GM03348 (cell line): ENCODE measurements around the gene GREB1.

Experiments
- DNase-seq: peaks from one replicate; pipeline ENCODE4 v3.0.0; 2012; ENCODE audit warnings: low spot score

GREB1 gene

DNA sequence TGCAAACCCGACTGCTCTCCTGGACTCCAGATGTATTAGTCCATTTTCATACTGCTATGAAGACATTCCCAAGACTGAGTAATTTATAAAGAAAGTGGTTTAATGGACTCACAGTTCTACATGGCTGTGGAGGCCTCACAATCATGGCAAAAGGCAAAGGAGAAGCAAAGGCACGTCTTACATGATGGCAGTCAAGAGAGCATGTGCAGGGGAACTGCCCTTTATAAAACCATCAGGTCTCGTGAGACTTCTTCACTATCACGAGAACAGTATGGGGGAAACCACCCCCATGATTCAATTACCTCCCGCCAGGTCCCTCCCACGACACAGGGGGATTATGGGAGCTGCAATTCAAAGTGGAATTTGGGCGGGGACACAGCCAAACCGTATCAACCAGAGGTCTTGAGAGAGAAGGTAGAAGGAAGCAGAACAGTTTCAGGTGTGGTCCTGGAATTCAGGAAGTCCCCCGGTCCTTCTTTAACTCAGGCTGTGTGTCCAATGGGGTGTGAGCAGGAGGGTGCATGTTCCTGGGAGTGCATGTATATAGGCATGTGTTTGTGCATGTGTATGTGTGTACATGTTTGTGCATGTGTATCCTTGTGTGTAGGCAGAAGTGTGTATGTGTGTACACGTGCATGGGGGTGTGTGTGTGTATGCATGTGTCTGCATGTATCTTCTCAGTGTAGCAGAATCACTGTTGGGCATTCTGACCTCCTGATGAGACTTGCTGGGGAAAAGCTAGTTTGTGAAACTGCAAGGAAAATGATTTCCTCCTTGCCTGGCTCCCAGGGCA is 46.2 kb downstream of the GREB1 start:
- DNase-seq, result no peak

DNA sequence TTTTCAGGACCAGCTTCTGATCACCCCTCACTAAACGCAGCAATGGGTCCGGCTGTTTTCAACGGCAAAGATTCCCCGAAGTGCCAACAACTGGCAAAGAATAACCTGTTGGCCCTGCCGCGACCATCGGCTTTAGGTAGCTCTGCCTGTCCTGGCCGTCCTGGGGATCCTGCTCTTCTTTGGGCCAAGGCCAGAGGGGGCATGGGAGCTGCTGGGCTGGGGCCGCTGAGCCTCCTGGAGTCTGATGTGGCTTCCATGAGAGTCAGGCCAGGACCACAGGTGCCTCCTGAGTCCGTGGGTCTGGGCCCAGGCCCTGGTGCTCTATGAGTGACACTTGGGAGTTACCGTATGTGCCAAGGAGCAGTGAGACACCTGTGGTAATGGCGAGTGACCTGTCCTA is 46.9 kb downstream of the GREB1 start:
- DNase-seq, result no peak

DNA sequence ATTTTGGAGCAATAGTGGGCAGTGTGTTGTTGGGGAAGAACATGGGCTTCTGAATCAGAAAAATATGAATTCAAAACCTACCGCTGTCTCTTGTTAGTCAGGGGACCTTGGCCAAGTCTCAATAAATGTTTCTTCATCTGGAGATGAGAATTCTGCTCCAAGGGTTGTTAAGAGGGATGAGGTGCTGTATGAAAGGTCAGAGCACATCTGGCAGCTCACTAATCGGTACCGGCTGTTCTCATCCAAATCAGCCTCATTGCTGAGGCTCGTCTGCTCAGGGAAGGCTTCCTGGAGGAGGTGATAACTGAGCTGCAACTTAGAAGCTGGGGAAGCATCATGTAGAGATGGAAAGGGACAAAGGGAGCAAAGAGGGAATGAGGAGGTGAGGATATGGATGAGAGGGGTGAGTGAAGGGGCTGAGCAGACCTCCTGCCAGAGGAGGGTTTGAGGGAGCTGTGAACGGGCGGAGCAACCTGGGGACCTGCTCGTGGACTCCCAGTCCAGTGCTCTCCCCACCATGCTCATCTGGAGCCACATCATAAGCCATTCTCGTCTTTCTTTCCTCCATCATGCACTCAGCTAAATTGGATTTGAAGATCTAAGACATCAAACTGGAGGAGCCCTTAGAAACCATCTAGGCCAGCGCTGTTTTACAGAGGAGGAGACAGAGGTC is 47.4 kb downstream of the GREB1 start:
- DNase-seq, result no peak

DNA sequence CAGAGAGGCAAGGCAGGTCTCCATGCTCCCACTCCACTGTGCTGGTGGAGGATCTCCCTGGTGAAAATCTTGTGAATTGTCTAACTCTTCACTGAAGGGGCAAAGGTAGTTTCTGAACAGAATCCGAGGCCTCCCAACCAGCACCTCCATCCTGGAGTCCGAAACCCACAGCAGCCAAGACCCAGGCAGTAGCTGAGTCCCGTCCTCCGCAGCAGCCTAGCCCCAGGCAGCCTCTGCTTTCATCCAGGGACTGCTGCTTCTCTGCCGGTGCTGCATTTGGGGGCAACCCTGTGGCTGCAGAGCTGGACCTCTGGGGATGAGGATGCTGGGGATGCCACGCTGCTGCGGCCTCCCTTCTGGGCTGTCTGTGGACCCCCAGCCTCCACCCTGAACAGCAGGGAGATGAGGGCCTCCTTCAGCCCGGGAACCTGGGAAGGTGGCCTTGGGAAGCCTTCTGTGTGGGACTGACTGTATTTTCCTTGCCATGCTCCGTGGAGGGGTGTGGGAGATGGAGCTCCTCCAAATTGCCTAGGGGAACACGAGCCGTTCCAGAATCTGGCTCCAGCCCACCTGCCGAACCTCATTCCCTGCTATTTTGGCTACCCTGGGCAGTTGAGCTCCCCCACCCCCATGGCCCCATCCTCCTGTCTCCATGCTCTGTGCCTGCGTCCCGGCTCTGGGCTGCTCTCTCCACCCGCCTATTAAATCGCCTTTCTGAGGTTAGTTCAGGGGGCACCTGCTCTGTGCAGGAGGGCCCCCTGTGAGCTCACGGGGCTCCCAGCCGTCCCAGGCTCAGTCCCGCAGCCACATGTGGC is 48.2 kb downstream of the GREB1 start:
- no peak for DNase-seq

DNA sequence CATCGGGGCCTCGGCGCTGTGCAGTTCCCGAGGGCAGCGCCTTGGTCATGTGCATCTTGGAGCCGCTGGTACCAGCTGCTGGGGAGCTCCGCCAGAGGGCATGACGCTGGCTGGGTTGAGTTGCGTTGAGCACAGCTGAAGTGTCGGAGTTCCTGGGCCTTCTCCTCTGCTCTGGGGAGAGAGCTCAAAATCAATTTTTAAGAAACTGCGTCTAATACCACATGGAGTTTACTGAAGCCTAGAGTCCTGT is 48.7 kb downstream of the GREB1 start:
- DNase-seq, result no peak

DNA sequence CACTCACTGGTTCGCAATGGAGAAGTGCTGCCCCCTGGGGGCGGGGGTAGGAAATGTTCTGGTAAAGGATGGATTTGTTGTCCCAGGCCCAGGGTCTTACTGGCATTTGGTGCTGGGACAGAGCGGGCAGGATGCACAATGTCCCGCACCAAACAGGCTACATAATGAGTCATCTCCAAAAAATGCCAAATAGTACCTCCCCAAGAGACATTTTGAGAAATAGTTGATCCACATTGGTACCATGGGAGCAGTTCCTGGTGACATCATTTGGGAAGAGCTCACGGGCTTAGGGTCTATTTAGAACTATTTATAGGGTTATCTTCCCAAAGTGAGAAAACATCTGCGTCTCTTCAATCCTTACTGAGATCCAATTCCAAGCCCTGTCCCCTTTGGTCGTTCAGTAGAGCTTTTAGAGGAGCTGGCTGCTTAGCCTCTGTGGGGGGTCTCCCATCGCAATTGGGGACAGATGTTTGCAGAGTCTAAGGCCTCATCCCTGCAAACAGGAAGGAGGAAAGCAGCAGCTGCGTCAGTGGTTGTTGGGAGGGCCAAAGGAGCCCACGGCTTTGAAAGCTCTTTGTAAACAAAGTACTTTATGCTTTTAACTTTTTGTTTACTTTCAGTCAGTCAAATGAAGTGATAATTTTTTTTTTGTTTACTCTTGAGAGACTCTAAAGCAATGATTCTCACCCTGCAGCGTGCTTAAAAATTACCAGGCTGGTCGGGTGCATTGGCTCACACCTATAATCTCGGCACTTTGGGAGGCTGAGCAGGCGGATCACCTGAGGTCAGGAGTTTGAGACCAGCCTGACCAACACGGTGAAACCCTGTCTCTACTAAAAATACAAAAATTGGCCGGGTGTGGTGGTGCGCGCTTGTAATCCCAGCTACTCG is 49.3 kb downstream of the GREB1 start:
- peak; percentile 69 for DNase-seq

DNA sequence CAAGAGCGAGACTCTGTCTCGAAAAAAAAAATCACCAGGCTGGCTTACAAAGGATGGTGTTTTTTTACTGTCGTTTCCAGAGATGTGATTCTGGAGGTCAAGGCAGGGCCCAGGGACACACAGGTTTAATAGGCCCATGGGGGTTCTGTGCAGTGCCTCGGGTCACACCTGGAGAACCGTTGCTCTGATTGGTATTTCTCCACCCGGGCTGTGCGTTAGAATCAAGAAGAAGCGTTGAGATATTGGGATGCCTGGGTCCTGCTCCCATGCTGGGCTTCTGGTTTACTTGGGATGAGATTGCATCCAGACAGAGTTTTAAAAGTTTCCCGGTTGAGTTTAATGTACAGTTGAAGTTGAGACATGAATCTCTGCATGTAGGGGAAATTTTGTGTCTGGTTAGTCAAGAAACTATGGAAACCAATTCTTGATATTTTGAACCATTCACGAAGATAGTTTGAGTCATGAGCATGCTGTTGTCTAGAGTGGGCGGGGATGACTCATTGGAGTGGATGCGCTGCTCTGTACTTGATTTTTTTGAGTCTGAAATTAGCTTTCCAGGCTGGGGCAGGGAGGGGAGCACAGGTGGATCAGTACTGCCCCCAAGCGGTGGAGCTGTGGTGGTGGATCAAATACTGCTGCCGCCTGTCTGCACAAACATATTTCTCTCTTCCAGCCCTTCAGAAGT is 50.1 kb downstream of the GREB1 start:
- DNase-seq, result peak; percentile 96

DNA sequence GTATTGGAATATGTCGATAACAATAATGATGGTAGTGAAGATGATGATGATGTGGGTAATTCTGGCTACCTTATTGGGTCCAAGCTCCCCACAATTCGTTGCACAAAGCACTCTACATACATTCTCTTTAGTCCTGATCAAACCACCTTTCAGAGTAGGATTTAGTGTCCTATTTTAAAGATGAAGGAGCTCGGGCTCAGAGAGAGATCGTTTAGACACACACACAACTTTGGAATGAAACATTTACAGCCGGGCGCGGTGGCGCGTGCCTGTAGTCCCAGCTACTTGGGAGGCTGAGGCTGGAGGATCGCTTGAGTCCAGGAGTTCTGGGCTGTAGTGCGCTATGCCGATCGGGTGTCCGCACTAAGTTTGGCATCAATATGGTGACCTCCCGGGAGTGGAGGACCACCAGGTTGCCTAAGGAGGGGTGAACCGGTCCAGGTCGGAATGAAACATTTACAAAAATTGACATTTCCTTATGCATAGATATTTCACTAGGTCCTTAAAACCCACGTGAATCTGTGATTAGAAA is 50.7 kb downstream of the GREB1 start:
- no peak for DNase-seq

DNA sequence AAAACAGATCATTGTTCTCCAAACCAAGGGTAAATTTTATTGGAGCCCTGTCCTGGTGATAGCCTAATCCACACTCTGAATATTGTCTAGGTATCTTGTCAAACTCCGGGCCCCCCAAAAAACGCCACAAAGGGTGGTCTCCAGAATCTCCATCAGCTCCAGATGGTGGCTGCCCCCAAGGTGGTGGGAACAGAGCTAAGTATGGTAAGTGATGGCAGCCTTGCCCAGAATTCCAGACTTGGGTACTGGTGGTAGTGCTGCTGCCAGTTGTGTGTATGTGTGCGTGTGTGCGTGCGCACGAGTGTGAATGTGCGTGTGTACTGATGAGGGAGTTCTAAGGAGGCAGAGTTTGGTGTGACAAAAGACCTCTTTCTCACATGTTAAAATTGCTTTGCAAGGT is 51.2 kb downstream of the GREB1 start:
- no peak for DNase-seq

DNA sequence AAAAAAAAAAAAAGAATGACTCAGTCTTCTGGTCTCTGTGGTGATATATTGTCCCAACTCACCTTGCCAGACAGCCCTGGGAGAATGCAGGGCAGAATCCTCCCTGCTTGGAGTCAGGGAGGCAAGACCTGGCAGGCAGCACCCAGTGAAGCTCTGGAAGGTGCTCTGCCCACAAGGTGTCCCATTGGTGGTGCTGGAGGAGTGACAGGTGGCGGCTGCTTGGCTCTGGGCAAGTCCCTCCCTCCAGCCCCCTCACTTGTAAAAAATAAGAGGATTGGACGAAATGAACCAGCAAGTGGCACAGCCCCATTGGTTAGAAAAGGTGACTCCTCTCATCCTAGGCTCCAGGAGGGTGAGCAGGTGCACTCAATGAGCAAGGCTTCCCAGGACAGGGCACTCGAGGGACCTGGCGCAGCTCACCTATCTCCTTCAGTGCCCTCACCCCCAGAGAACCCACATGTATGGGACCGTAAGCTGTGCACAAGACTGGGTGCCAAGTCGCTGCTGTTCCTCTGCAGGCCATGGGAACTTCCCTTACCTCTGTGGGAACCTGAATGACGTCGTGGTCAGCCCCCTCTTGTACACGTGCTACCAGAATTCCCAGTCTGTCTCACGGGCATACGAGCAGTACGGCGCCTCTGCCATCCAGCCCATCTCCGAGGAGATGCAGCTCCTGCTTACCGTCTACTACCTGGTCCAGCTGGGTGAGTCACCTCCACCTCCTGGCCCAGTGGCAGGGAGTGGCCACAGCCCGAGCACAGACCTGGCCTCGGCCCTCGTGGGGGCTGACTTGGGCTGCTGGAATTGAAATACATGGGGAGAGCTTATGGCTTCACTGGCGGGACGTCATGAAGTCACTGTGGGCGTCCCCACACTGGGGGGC is 54.6 kb downstream of the GREB1 start:
- no peak for DNase-seq

DNA sequence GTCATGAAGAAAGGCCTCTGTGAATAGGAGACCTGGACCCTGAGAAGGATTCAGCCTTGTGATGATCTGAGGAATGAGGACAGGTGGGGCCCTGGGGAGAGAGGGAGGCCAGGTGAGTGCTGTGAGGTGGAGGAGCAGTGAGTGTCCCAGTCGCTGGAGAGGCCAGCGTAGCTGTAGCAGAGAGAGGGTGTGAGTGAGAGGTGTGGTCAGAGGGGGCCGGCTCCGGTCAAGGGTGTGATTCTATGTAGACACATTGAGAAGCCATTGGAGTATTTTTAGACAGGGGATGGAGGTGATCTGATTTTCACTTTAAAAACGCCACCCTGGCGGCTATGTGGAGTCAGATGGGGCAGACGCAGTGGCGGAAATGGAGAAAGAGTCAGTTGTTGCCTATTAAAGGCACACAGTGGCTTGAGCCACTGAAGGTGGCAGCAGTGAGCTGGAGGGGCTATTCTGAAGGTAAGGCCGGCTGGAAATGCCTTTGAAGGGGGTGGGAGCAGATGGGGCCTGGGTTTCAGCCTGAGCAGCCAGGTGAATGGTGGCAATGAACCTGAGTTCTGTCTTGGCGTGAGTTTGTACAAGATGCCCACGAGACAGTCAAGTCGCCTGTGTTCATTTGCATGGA is 55.6 kb downstream of the GREB1 start:
- no peak for DNase-seq

DNA sequence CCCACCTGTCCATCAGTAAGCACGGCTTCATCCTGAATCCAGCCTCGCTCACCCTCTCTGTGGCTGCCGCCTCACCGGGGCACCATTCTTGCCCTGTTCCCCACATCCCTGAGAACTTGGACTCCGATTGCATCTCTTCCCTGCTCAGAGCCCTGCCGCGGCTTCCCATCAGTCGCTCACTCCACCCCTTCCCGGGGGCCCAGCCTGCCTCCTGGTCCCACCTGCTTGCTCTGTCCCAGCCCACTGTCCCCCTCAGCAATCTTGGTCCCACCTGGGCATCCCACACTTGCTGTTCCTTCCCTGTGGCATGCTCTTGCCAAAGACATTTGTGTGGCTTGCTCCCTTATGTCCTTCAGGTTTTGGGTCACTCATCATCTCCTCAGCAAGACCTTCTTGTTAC is 56.3 kb downstream of the GREB1 start:
- DNase-seq, result no peak

DNA sequence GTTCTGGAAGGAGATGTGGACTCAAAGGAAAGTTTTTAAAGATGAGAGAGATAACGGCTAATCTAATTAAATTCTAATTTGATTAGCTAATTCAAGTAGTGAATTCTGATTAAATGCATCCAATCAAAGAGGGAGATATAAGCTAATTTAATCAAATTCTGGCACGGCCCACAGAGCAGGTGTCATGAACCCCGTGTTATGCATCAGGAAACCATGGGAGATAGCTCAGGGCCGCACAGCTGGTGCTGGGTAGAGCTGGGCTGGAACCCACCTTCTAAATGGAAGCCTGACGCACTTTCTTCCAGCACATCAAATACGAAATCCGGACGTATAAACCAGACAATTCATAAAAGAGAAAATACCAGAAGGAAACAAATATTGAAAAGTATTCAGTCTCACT is 57.2 kb downstream of the GREB1 start:
- DNase-seq, result no peak

DNA sequence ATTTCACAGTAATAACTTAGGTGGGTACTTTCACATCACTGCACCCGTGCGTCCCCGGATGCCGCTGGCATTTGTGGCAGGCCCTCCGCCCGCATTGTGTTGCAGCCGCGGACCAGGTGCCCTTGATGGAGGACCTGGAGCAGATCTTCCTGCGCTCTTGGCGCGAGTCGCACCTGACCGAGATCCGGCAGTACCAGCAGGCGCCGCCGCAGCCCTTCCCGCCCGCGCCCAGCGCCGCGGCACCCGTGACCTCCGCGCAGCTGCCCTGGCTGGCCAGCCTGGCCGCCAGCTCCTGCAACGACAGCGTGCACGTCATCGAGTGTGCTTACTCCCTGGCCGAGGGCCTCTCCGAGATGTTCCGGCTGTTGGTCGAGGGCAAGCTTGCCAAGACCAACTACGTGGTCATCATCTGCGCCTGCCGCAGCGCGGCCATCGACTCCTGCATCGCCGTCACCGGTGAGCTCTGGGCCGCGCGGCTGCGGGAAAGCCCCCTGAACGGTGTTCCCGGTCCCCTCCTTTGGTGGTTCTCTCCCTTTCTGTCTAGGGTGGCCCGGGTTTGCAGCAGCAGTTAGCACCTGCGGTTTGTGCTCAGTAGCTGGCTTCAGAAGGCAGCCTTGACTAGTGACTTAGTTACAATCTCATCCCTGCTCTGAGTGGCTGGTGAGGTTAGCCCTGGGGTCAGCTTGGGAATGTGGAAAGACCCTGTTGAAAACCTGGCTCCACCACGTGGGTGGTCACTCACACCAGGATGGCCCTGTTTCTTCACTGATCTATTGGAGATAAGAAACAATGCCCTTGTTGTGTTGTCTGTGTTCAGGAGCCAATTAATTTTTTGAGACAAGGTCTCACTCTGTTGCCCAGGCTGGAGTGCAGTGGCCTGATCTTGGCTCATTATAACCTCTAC is 59.1 kb downstream of the GREB1 start:
- DNase-seq, result no peak

DNA sequence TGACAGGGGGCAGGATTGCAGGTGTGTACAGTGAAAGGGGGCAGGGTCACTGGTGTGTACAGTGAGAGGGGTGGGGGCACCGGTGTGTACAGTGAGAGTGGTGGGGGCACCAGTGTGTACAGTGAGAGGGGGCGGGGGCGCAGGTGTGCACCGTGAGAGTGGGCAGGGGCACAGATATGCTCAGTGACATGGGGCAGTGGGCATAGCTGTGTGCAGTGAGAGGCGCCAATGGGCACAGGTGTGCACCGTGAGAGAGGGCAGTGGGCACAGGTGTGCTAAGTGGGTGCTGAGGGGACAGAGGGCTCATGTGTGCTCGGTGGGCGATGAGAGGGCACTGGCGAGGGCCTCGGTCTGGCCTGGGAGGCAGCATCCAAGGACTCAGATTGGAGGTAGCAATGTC is 63.0 kb downstream of the GREB1 start:
- no peak for DNase-seq

DNA sequence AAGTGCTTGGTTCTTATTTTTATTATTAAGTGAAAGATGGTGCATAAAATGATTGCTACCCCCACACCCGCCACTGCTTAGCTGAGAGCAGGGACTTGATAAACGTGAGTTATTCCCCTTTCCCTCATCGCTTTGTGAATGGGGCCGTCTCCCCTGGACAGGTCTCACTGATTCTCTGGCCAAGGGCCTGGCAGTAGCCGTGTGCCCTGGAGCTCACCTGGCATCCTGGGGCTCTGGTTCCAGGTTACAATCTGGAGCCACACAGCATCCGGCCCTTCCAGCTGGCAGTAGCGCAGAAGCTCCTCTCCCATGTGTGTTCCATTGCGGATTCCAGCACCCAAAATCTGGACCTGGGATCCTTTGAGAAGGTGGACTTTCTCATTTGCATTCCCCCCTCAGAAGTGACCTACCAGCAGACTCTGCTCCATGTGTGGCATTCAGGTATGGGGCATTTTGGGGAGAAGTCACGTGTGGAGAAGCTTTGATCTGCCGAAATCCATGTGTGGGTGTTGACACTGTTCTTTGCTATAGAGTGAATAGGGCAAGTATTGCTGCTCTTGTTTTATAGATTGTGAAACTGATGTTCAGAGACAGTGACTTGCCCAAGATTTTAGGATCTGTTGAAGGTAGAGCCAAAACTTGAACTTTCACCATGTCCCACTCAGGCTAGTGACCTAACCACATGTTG is 63.8 kb downstream of the GREB1 start:
- DNase-seq, result no peak

DNA sequence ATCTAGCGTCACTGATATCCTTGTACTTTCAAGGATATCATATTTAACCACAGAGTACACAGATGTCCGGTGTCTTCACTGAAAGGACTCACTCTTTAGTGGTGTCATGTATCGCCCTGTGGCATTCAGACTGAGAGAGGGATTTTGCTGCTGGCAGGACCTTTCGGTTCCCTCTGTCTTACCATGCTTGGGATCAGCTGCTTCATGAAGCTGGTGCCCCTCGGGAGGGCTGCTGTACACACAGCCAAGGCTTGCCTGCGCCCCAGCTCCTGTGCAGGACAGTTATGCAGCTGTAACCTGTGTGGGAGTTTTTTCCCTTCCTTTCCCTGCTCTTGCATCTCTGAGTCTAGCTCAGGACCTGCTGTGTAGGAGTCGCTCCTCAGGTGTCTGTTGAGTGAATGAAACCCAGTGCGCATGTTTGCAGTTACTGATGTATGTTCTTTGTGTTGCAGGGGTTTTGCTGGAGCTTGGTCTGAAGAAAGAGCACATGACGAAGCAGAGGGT is 64.4 kb downstream of the GREB1 start:
- no peak for DNase-seq
